Testis (tissue), 3 donors: ENCODE measurements around the gene OMA1. TPM values are rescaled to one million over a fixed set of nuclear protein-coding genes. Genes with fewer than 3 reads are reported as not detected.

Experiments used
- DNase-seq: peaks from one replicate; pipeline ENCODE4 v3.0.0-alpha.2; 2019
- H3K27ac ChIP-seq, 2 donors: fragments of 200-600 bp; sonication (generic); one replicate each; pipeline ENCODE4 v1.5.1; 2019
- H3K27me3 ChIP-seq: fragments of 200-600 bp; sonication (generic); one replicate; pipeline ENCODE4 v1.5.1; 2019
- H3K36me3 ChIP-seq: fragments of 200-600 bp; sonication (generic); one replicate; pipeline ENCODE4 v1.5.1; 2017; ENCODE audit warnings: low read depth; ENCODE audit errors: missing control alignments
- H3K4me1 ChIP-seq: fragments of 200-600 bp; sonication (generic); one replicate; pipeline ENCODE4 v1.5.1; 2019
- H3K4me3 ChIP-seq, 2 donors: fragments of 200-600 bp; sonication (generic); one replicate each; pipeline ENCODE4 v1.5.1; 2017 to 2019
- H3K9me3 ChIP-seq: fragments of 200-600 bp; sonication (generic); one replicate; pipeline ENCODE4 v1.5.1; 2017
- POLR2A ChIP-seq: fragments of 450-650 bp; IDR thresholded peaks from one replicate; pipeline ENCODE4 v1.6.1; 2017; ENCODE audit warnings: antibody characterized with exemption, mild to moderate bottlenecking, moderate library complexity
- WGBS, 2 donors: methylation state at CpG; one replicate each; pipeline ENCODE4 v1.1.5; 2018; 5-methylcytosine and 5-hydroxymethylcytosine counted together
- intact Hi-C: fragments of 100-400 bp; cut with DNase I; formaldehyde crosslinking; loops from one replicate; pipeline ENCODE4 v1.15.1; 2023; ENCODE audit warnings: low total_unique reads
- polyA plus RNA-seq: library from polyadenylated mRNA; stranded (reverse); fragments of 350-450 nt; fragmentation: Illumina TruSeq; extraction: RNeasy Lipid Tissue Mini Kit (QIAGEN cat#74804); gene quantifications from one replicate; pipeline ENCODE4 v1.2.3, GENCODE V29; 2014; ENCODE audit warnings: low read depth, low replicate concordance; ENCODE audit not compliant: insufficient read depth
- total RNA-seq, 2 donors: library from RNA; depleted of rRNA; stranded (reverse); fragments of >200 nt; gene quantifications; one replicate each; pipeline ENCODE4 v1.2.3, GENCODE V29; 2016
- TF ChIP-seq, protein P1 (sequence below), 3 experiments: fragments of 450-650 bp in 2 of 3; fragments of 200-600 bp in 1 of 3; sonication (generic) in 1 of 3; IDR thresholded peaks; one replicate each; pipeline ENCODE4 v1.5.1; 2016 to 2019; ENCODE audit warnings: antibody characterized with exemption in 3 of 3, mild to moderate bottlenecking in 2 of 3, moderate library complexity in 1 of 3

The OMA1 gene
- total and polyA plus RNA-seq, 3 donors from 2014 or later, result 10.9 to 24.7 (median 22.1) TPM

DNA sequence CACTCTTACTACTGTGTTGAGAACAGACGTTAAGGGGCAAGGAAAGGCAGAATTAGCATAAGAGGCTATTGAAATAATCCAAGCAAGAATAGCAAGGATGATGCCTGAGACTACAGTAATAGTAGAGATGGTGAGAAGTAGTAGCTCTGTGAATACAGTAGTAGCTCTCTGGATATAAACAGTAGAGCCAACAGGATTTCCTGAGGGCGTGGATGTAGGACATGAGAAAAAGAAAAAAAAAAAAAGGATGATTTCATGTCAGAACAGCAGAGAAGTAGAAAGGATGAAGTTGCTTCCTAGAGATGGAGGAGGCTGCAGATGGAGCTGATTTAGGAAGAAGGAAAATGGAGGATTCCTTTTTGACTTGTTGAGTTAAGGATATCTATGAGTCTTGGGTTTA is 112.3 kb downstream of the OMA1 start:
- H3K9me3 ChIP-seq, result no peaks in the 10 kb centered on the region
- 78 to 91% methylated on average over 2 of the region's 2 CpGs for WGBS, 2 donors
- no peak for DNase-seq
- no peak for TF ChIP-seq POLR2A
- TF ChIP-seq, protein P1, sequence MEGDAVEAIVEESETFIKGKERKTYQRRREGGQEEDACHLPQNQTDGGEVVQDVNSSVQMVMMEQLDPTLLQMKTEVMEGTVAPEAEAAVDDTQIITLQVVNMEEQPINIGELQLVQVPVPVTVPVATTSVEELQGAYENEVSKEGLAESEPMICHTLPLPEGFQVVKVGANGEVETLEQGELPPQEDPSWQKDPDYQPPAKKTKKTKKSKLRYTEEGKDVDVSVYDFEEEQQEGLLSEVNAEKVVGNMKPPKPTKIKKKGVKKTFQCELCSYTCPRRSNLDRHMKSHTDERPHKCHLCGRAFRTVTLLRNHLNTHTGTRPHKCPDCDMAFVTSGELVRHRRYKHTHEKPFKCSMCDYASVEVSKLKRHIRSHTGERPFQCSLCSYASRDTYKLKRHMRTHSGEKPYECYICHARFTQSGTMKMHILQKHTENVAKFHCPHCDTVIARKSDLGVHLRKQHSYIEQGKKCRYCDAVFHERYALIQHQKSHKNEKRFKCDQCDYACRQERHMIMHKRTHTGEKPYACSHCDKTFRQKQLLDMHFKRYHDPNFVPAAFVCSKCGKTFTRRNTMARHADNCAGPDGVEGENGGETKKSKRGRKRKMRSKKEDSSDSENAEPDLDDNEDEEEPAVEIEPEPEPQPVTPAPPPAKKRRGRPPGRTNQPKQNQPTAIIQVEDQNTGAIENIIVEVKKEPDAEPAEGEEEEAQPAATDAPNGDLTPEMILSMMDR (IDR thresholded peaks at IDR 0.05), result no peak
- no peaks in the 10 kb centered on the region for H3K36me3 ChIP-seq
- no peak overlapping the region for H3K27ac ChIP-seq
- intact Hi-C loops, result no loop called here
- no peaks in the 10 kb centered on the region for H3K27me3 ChIP-seq
- H3K4me1 ChIP-seq, result no peaks in the 10 kb centered on the region
- H3K4me3 ChIP-seq, result no peak overlapping the region

DNA sequence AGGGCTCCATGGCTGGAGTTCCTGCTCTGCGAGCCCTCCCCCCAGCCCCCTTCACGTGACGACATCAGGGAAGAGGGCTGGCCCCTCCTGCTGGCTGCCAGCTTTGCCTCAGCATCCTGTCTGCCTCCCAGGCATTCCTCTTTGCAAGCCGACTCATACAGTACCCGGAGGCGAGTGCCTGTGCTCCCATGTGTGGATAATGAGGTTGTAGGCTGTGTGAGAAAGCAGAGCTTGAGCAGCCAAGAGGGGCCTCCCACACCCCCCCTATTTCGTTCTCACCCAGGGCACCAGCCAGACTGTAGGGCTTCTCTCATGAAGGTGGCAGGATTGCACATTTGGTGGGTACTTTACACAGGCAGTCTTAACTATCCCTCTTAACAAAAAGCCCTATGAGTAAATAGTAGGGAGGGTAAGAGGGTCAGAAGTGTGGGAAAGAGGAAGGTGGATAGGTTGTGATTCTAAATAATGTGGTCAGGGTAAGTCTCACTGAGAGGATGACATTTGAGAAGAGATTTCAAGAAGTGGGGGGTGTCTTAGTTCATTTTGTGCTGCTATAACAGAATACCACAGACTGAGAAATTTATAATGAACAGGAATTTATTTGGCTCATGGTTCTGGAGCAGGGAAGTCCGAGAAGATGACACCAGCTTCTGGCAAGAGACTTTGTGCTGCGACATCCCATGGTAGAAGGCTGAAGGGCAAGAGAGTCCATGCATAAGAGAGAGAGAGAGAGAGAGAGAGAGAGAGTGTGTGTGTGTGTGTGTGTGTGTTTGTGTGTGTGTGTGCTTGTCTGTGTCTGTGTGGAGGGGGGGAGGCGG is 113.5 kb downstream of the OMA1 start:
- no peak for DNase-seq
- Histone ChIP-seq H3K27ac (no peak overlapping the region), H3K4me3 (no peak overlapping the region), H3K36me3 (no peaks in the 10 kb centered on the region), H3K4me1 (no peaks in the 10 kb centered on the region), H3K27me3 (no peaks in the 10 kb centered on the region), H3K9me3 (no peaks in the 10 kb centered on the region)
- TF ChIP-seq, protein P1 (IDR thresholded peaks at IDR 0.05), result no peak
- intact Hi-C loops, result no loop called here
- 45 to 65% methylated on average over 10 of the region's 10 CpGs for WGBS, 2 donors

DNA sequence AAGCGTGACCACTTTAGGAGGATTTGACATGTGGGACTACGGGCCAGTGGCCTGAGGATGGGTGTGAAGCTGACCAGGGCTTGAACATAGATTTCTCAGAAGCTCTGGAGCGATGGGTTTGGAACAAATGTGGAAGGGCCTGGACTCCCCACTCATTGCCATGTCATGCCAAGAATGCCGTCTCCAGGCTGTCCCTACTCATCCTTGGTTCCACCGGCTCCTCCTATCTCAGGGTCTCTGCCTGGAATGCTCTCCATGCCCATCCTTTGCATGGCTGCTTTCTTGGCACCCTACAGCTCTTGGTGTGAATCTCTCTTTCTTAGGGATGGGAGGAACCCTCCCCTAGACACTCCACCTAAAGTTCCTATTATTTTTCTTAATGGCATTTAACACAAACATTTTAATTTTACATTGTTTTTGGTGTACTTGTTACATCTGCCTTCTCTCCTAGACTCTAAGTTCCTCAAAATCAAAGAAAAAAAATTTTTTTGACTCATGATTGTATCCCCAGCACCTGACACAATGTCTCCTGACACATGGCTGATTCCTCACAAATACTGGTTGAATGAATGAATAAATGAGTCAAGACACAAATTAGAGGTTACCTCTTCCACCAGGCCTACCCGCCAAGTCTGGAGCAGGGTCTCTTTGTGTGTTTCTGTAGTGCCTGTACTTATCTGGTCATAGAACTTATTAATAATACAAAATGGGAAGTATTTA is 114.5 kb downstream of the OMA1 start:
- Histone ChIP-seq H3K4me1 (no peaks in the 10 kb centered on the region), H3K36me3 (no peaks in the 10 kb centered on the region), H3K4me3 (no peak overlapping the region), H3K27me3 (no peaks in the 10 kb centered on the region), H3K27ac (no peak overlapping the region), H3K9me3 (no peaks in the 10 kb centered on the region)
- TF ChIP-seq, protein P1 (IDR thresholded peaks at IDR 0.05), result no peak
- TF ChIP-seq POLR2A, result no peak
- 89 to 95% methylated on average over 6 of the region's 6 CpGs for WGBS, 2 donors
- intact Hi-C loops, result no loop called here
- no peak for DNase-seq

Other genes starting within 250 kb of the OMA1 start
- under 1 TPM; 0.87 to 0.93 TPM for gene TACSTD2, start 30.5 kb upstream of the OMA1 start, total RNA-seq
- gene TACSTD2, start 30.5 kb upstream of the OMA1 start, polyA plus RNA-seq, result 1.2 TPM
- gene MYSM1, start 153.3 kb upstream of the OMA1 start, total RNA-seq, result 10 to 100 TPM; 28.3 to 29.1 TPM
- 13.0 TPM for gene MYSM1, start 153.3 kb upstream of the OMA1 start, polyA plus RNA-seq
- 10 to 100 TPM; 60.6 to 67.8 TPM for gene JUN, start 237.3 kb upstream of the OMA1 start, total RNA-seq
- gene JUN, start 237.3 kb upstream of the OMA1 start, polyA plus RNA-seq, result 40.9 TPM